K562 (cell line): Measurements from ENCODE around the gene APOM. TPM values are rescaled to one million over a fixed set of nuclear protein-coding genes. Genes with fewer than 3 reads are reported as not detected.

Source experiments
- ARNT ChIP-seq, 2 experiments: fragments of 450-650 bp; IDR thresholded peaks; 2 replicates each; pipeline ENCODE4 v1.6.1; 2016; ENCODE audit warnings: mild to moderate bottlenecking in 1 of 2
- ASH1L ChIP-seq: fragments of 450-650 bp; IDR thresholded peaks from 2 replicates; pipeline ENCODE4 v1.6.1; 2018; ENCODE audit warnings: borderline replicate concordance, mild to moderate bottlenecking, low read depth; ENCODE audit not compliant: partially characterized antibody
- CC2D1A ChIP-seq: fragments of 450-650 bp; IDR thresholded peaks from 2 replicates; pipeline ENCODE4 v1.6.1; 2017; ENCODE audit warnings: mild to moderate bottlenecking
- KDM1A ChIP-seq, 2 experiments: fragments of 450-650 bp; IDR thresholded peaks; 2 replicates each; pipeline ENCODE4 v1.6.1; 2016; ENCODE audit warnings: mild to moderate bottlenecking in 2 of 2
- MAFG ChIP-seq: fragments of 450-650 bp; conservative IDR thresholded peaks from 2 replicates; pipeline ENCODE4 v1.6.1; 2016; ENCODE audit warnings: missing genetic modification characterization, missing compliant biosample characterization
- PCBP1 ChIP-seq: fragments of 200-400 bp; formaldehyde crosslinking; IDR thresholded peaks from 2 replicates; pipeline ENCODE4 v1.6.1; 2018; ENCODE audit warnings: mild to moderate bottlenecking, low read depth, low read length; ENCODE audit not compliant: poor library complexity, severe bottlenecking
- POLR2H ChIP-seq: IDR thresholded peaks from 2 replicates; pipeline ENCODE4 v1.6.1; 2016; ENCODE audit warnings: missing genetic modification characterization, low read depth, mild to moderate bottlenecking, control low read depth, missing compliant biosample characterization, moderate library complexity
- RBFOX2 ChIP-seq: fragments of 200-400 bp; formaldehyde crosslinking; IDR thresholded peaks from 2 replicates; pipeline ENCODE4 v1.6.1; 2017; ENCODE audit warnings: low read depth, mild to moderate bottlenecking, low read length, moderate library complexity
- SAFB ChIP-seq: fragments of 200-400 bp; formaldehyde crosslinking; IDR thresholded peaks from 2 replicates; pipeline ENCODE4 v1.6.1; 2017; ENCODE audit warnings: low read depth, low read length, borderline replicate concordance
- SMAD4 ChIP-seq: fragments of 250-450 bp; sonication (Bioruptor Pico); conservative IDR thresholded peaks from 2 replicates; pipeline ENCODE4 v1.8.0; 2021; ENCODE audit warnings: inconsistent platforms, mild to moderate bottlenecking, moderate library complexity
- ZEB2 ChIP-seq: fragments of 450-650 bp; IDR thresholded peaks from 2 replicates; pipeline ENCODE4 v1.6.1; 2016
- ZNF143 ChIP-seq: sonication (generic); formaldehyde crosslinking; IDR thresholded peaks from 2 replicates; pipeline ENCODE4 v1.9.0; 2022; ENCODE audit warnings: mild to moderate bottlenecking, missing genetic modification reagents
- ZNF384 ChIP-seq: IDR thresholded peaks from 2 replicates; pipeline ENCODE4 v1.6.1; 2012; ENCODE audit warnings: low read depth, low read length, improper control_type of control experiment
- ZNF589 ChIP-seq: fragments of 200-800 bp; sonication (Bioruptor generic); IDR thresholded peaks from 2 replicates; pipeline ENCODE4 v1.6.1; 2016; ENCODE audit warnings: low read depth, missing genetic modification characterization, missing compliant biosample characterization
- ZNF644 ChIP-seq: fragments of 200-800 bp; sonication (Bioruptor generic); IDR thresholded peaks from 2 replicates; pipeline ENCODE4 v1.6.1; 2016; ENCODE audit warnings: low read depth, missing genetic modification characterization, missing compliant biosample characterization
- ZNF695 ChIP-seq: fragments of 450-650 bp; formaldehyde crosslinking; IDR thresholded peaks from 2 replicates; pipeline ENCODE4 v1.4.0; 2020; ENCODE audit warnings: mild to moderate bottlenecking, moderate library complexity
- ZNF778 ChIP-seq: fragments of 450-650 bp; formaldehyde crosslinking; IDR thresholded peaks from 2 replicates; pipeline ENCODE4 v1.4.0; 2020; ENCODE audit warnings: mild to moderate bottlenecking, moderate library complexity
- ZNF830 ChIP-seq: fragments of 250-450 bp; sonication (Bioruptor Pico); IDR thresholded peaks from 2 replicates; pipeline ENCODE4 v1.5.0; 2021; ENCODE audit warnings: mild to moderate bottlenecking
- polyA plus RNA-seq, 8 experiments: library from polyadenylated mRNA; depleted of rRNA in 4 of 8; stranded (reverse) in 5 of 8; unstranded in 3 of 8; fragments of >200 nt; fragmentation: Nextera tagmentation in 2 of 8; fragmentation: Illumina TruSeq in 1 of 8; extraction: Ambion mirVana in 2 of 8; extraction: Trizol in 1 of 8; gene quantifications; 2 replicates each; pipeline versions ENCODE4 v1.2.1 to v1.2.3, GENCODE V29; 2011 to 2014; ENCODE audit warnings: inconsistent platforms in 1 of 8, missing spikeins in 1 of 8
- total RNA-seq, 7 experiments: library from RNA; depleted of rRNA in 6 of 7; stranded (reverse); fragments of >200 nt in 6 of 7; fragmentation: Illumina TruSeq in 2 of 7; extraction: Trizol in 2 of 7; gene quantifications; 2 replicates each; pipeline versions ENCODE4 v1.2.1 to v1.2.3, GENCODE V29; 2011 to 2021; ENCODE audit warnings: low replicate concordance in 1 of 7
- TF ChIP-seq, protein P1 (sequence below): fragments of 250-450 bp; sonication (Bioruptor Pico); IDR thresholded peaks from 2 replicates; pipeline ENCODE4 v1.6.1; 2021; ENCODE audit warnings: mild to moderate bottlenecking
- TF ChIP-seq, protein P2 (sequence below): fragments of 250-450 bp; sonication (Bioruptor Pico); IDR thresholded peaks from 2 replicates; pipeline ENCODE4 v1.5.0; 2021
- TF ChIP-seq, protein P3 (sequence below): sonication (generic); formaldehyde crosslinking; IDR thresholded peaks from 2 replicates; pipeline ENCODE4 v1.8.0; 2022; ENCODE audit warnings: mild to moderate bottlenecking, missing genetic modification reagents
- TF ChIP-seq, protein P4 (sequence below): fragments of 150-350 bp; IDR thresholded peaks from 2 replicates; pipeline ENCODE4 v1.6.1; 2014; ENCODE audit warnings: low read depth, mild to moderate bottlenecking, low read length, borderline replicate concordance

The APOM gene
- total and polyA plus RNA-seq, 9 of the 15 experiments (the other 6 are each of a cell fraction or from before 2014, with no cell fraction given): 5.7 to 24.3 (median 10.4) TPM

DNA sequence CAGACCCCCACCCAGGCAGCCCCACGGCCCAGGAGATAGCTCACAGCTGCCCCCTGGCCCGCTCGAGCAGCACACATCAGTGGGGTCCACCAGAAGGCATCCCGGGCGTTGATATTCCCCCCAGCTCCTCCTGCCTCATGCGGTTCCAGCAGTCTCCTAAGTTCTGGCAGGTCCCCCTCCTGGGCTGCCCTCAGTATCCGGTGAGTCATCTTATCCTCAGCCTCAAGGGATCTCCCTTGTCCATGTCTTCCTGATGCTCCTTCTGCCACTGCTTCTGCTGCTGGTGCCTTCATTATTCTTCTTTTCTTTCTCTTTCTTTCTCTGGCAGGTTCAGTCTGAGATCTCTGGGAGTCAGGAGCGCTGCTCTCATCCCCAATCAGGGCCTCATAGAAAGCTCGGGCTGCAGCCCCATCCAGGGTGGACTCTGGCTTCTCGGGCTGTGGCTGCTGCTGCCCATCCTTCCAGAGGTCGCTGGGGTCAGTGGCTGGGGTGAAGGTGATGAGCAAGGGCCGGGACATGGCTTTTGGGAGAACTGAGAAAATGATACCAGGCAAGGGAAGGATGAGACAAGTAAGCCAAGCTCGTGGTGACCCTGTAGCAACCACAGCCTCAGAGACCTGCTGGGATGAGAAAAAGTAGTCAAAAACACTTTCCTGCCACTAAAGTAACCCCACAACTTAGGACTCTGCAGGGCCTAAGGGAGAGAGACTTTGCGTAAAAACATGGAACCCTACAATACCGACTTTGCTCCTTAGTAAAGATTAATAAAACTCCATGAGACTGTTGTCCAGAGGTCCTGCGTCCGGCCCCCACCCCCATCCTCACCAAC, 8.5 kb downstream of the APOM start (continued):
- 0 out of 2 replicates have a peak, but pooled peaks have one; percentile 4 for TF ChIP-seq ZNF695 (CRISPR knock-in tag)
- no peak; the same call in none of the 2 replicates for TF ChIP-seq SMAD4 (CRISPR knock-in tag)
- TF ChIP-seq, protein P1, sequence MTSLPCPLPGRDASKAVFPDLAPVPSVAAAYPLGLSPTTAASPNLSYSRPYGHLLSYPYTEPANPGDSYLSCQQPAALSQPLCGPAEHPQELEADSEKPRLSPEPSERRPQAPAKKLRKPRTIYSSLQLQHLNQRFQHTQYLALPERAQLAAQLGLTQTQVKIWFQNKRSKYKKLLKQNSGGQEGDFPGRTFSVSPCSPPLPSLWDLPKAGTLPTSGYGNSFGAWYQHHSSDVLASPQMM (CRISPR knock-in tag): no peak
- TF ChIP-seq MAFG (tag): no peak
- no peak for TF ChIP-seq POLR2H (tag)
- TF ChIP-seq ZEB2: no peak
- peak; percentile 29 to 66; a peak in 1 of 4 replicates for TF ChIP-seq ARNT (IDR thresholded peaks at IDR 0.05)
- TF ChIP-seq CC2D1A: no peak; the same call in 1 of the 2 replicates
- TF ChIP-seq ZNF778: no peak
- TF ChIP-seq, protein P2, sequence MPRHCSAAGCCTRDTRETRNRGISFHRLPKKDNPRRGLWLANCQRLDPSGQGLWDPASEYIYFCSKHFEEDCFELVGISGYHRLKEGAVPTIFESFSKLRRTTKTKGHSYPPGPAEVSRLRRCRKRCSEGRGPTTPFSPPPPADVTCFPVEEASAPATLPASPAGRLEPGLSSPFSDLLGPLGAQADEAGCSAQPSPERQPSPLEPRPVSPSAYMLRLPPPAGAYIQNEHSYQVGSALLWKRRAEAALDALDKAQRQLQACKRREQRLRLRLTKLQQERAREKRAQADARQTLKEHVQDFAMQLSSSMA (CRISPR knock-in tag): no peak
- no peak for TF ChIP-seq ZNF589
- TF ChIP-seq, protein P3, sequence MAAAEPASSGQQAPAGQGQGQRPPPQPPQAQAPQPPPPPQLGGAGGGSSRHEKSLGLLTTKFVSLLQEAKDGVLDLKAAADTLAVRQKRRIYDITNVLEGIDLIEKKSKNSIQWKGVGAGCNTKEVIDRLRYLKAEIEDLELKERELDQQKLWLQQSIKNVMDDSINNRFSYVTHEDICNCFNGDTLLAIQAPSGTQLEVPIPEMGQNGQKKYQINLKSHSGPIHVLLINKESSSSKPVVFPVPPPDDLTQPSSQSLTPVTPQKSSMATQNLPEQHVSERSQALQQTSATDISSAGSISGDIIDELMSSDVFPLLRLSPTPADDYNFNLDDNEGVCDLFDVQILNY (CRISPR knock-in tag): no peak; the same call in 1 of the 2 replicates
- TF ChIP-seq, protein P4, sequence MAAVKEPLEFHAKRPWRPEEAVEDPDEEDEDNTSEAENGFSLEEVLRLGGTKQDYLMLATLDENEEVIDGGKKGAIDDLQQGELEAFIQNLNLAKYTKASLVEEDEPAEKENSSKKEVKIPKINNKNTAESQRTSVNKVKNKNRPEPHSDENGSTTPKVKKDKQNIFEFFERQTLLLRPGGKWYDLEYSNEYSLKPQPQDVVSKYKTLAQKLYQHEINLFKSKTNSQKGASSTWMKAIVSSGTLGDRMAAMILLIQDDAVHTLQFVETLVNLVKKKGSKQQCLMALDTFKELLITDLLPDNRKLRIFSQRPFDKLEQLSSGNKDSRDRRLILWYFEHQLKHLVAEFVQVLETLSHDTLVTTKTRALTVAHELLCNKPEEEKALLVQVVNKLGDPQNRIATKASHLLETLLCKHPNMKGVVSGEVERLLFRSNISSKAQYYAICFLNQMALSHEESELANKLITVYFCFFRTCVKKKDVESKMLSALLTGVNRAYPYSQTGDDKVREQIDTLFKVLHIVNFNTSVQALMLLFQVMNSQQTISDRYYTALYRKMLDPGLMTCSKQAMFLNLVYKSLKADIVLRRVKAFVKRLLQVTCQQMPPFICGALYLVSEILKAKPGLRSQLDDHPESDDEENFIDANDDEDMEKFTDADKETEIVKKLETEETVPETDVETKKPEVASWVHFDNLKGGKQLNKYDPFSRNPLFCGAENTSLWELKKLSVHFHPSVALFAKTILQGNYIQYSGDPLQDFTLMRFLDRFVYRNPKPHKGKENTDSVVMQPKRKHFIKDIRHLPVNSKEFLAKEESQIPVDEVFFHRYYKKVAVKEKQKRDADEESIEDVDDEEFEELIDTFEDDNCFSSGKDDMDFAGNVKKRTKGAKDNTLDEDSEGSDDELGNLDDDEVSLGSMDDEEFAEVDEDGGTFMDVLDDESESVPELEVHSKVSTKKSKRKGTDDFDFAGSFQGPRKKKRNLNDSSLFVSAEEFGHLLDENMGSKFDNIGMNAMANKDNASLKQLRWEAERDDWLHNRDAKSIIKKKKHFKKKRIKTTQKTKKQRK: no peak
- no peak for TF ChIP-seq ZNF644 (tag)
- no peak for TF ChIP-seq ZNF143 (CRISPR knock-in tag)
- TF ChIP-seq SAFB: no peak
- TF ChIP-seq ZNF830 (CRISPR knock-in tag): no peak
- no peak; the same call in 1 of the 2 replicates for TF ChIP-seq ZNF384
- no peak for TF ChIP-seq KDM1A (IDR thresholded peaks at IDR 0.05)
- TF ChIP-seq RBFOX2: peak; percentile 92
- TF ChIP-seq ASH1L: peak; percentile 53
- TF ChIP-seq PCBP1: no peak
